Activated T-helper 1 cell treated with anti-CD3 and anti-CD28 coated beads, Interleukin-12 subunit alpha, Interleukin-12 subunit beta, Interleukin-2, Interleukin-4 antibody, amounts not matched to agents 30 ng/mL and 10 ng/mL and 1 ng/mL, durations not matched to agents 14 hours and 24 hours and 36 hours (primary cell): ENCODE measurements around the gene PLEKHA1. TPM values are rescaled to one million over a fixed set of nuclear protein-coding genes. Genes with fewer than 3 reads are reported as not detected.

ENCODE experiments used
- DNase-seq: peaks from one replicate; pipeline ENCODE4 v3.0.0; 2021; ENCODE audit warnings: low spot score
- H3K27ac Mint-ChIP-seq: one replicate; pipeline ENCODE4 v1.8.0; 2021; ENCODE audit warnings: mild to moderate bottlenecking, mixed read lengths
- H3K27me3 Mint-ChIP-seq: one replicate; pipeline ENCODE4 v1.8.0; 2022; ENCODE audit warnings: mild to moderate bottlenecking, moderate library complexity, mixed read lengths; ENCODE audit not compliant: insufficient read depth
- H3K36me3 Mint-ChIP-seq: one replicate; pipeline ENCODE4 v1.8.0; 2021; ENCODE audit warnings: low read depth, mixed read lengths
- H3K4me1 Mint-ChIP-seq: one replicate; pipeline ENCODE4 v1.8.0; 2021; ENCODE audit warnings: low read depth, mixed read lengths
- H3K4me3 Mint-ChIP-seq: one replicate; pipeline ENCODE4 v1.8.0; 2021; ENCODE audit warnings: mild to moderate bottlenecking, moderate library complexity, mixed read lengths
- H3K9me3 Mint-ChIP-seq: one replicate; pipeline ENCODE4 v1.8.0; 2021; ENCODE audit warnings: mixed read lengths
- intact Hi-C: fragments of 100-400 bp; cut with micrococcal nuclease; formaldehyde crosslinking; loops from one replicate; pipeline ENCODE4 v1.15.1; 2024
- total RNA-seq: library from RNA; stranded (reverse); gene quantifications from 2 replicates; pipeline ENCODE4 v1.2.3, GENCODE V29; 2022

PLEKHA1 gene
- total RNA-seq, 1 donor from 2014 or later: 4.1 TPM

DNA sequence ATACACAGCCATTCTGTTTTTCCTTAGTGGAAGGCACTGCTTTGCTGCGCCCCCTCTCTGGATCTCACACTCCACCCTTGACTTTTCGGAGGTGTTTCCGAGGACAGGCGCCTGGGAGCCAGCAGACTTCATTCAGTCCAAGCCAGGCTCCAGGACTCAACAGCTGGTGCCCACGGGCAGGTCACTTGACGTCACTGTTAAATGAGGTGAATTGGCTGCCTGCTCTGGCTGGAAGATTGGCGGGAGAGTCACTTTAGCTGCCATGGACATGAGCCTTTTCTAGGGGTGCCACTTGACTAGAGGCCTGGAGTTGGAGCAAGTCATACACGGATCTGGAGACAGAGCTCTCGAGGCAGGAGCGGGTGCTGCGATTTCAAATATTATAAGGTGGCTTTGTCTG is 90.1 kb downstream of the PLEKHA1 start:
- Mint-ChIP-seq H3K27me3 (peaks cover 47% of the 10 kb centered on the region), H3K4me3 (no peak overlapping the region), H3K9me3 (no peaks in the 10 kb centered on the region), H3K27ac (no peak overlapping the region), H3K36me3 (no peaks in the 10 kb centered on the region), H3K4me1 (peaks cover 5% of the 10 kb centered on the region)
- DNase-seq: no peak
- intact Hi-C loops: loop anchor here (10.0 kb wide), 1 partner anchor 670 kb away; the partner anchor contains the start of gene HMX3

GRCh38 chr10:122465401-122466040 is 91.0 kb downstream of the PLEKHA1 start:
- no peaks in the 10 kb centered on the region for H3K36me3 Mint-ChIP-seq

DNA sequence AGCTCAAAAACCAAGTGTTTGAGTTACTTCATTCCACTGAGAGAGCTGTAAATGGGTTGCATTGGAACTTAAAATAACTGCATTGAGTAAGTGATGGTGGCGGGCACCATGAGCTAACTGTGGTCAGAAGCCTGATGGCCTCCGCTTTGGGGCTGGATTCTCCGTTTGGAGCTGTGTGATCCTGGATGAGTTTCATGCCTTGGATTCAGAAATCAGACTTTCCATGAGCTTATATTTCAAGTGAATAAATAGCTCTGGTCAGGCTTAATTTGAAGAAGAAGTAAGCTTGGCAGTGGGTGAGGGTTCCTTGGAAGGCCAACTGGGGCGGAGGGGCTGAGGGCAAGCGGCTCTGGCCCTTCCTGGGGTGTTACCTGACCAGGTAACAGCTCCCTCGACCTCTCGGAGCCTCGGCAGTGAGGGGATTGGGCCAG is 92.5 kb downstream of the PLEKHA1 start:
- Mint-ChIP-seq H3K27ac (no peak overlapping the region), H3K9me3 (no peaks in the 10 kb centered on the region), H3K4me1 (peaks cover 5% of the 10 kb centered on the region), H3K27me3 (peaks cover 46% of the 10 kb centered on the region), H3K36me3 (no peaks in the 10 kb centered on the region), H3K4me3 (no peak overlapping the region)
- no peak for DNase-seq
- intact Hi-C loops: loop anchor here (10.0 kb wide), 1 partner anchor 668 kb away; the partner anchor contains the start of gene HMX3

More at GRCh38 chr10:122465401-122466040, 91.0 kb downstream of the PLEKHA1 start:
- intact Hi-C loops: loop anchor here (10.0 kb wide), 1 partner anchor 669 kb away; the partner anchor contains the start of gene HMX3
- no peak overlapping the region for H3K27ac Mint-ChIP-seq
- no peaks in the 10 kb centered on the region for H3K9me3 Mint-ChIP-seq
- no peak for DNase-seq
- H3K27me3 Mint-ChIP-seq: peaks cover 46% of the 10 kb centered on the region
- H3K4me1 Mint-ChIP-seq: peaks cover 5% of the 10 kb centered on the region
- no peak overlapping the region for H3K4me3 Mint-ChIP-seq

- no peak for DNase-seq
- Mint-ChIP-seq H3K36me3 (no peaks in the 10 kb centered on the region), H3K4me3 (no peak overlapping the region), H3K4me1 (peaks cover 2% of the 10 kb centered on the region), H3K9me3 (no peaks in the 10 kb centered on the region), H3K27ac (no peak overlapping the region), H3K27me3 (peaks cover 38% of the 10 kb centered on the region)
- intact Hi-C loops: loop anchor here (10.0 kb wide), 1 partner anchor 667 kb away; the partner anchor contains the start of gene HMX3
Measured at GRCh38 chr10:122467701-122468100, 93.2 kb downstream of the PLEKHA1 start.

DNA sequence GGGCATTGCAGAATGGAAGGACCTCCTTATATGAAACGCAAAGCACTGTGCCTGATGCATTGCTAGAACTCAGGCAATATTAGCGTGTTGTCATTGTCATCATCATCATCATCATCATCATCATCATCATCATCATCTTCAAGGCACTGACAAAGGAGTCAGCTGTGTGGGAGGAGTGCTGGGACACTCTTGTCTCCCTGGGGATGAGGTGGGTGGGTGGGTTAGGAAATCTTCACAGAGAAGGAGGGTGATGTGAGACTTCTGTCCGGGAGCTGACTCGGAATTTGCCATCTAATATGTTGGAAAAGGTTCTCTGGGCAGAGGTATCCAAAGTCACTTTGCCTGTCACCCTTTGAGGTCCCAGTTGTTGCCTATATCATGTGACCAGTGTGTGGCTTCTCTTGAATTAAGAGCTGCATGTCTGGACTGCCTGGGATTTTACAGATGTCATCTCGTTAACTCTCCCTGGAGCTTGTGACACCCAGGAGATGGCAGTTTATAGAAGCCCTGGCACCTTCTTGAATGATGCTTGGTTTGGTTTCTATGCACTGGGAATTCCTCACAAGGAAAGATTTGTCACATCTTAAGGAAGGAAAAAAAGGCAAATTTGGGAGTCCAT is 93.9 kb downstream of the PLEKHA1 start:
- intact Hi-C loops: loop anchor here (10.0 kb wide), 1 partner anchor 666 kb away; the partner anchor contains the start of gene HMX3
- no peaks in the 10 kb centered on the region for H3K36me3 Mint-ChIP-seq
- no peaks in the 10 kb centered on the region for H3K9me3 Mint-ChIP-seq
- H3K4me1 Mint-ChIP-seq: no peaks in the 10 kb centered on the region
- DNase-seq: no peak
- H3K4me3 Mint-ChIP-seq: no peak overlapping the region
- peaks cover 35% of the 10 kb centered on the region for H3K27me3 Mint-ChIP-seq
- H3K27ac Mint-ChIP-seq: no peak overlapping the region

GRCh38 chr10:122468926-122469781 is 94.6 kb downstream of the PLEKHA1 start:
- H3K4me1 Mint-ChIP-seq: no peaks in the 10 kb centered on the region
- H3K27me3 Mint-ChIP-seq: peaks cover 36% of the 10 kb centered on the region
- H3K4me3 Mint-ChIP-seq: no peak overlapping the region
- intact Hi-C loops: loop anchor here (10.0 kb wide), 1 partner anchor 666 kb away; the partner anchor contains the start of gene HMX3
- no peak for DNase-seq
- no peaks in the 10 kb centered on the region for H3K9me3 Mint-ChIP-seq
- H3K36me3 Mint-ChIP-seq: no peaks in the 10 kb centered on the region
- H3K27ac Mint-ChIP-seq: no peak overlapping the region

DNA sequence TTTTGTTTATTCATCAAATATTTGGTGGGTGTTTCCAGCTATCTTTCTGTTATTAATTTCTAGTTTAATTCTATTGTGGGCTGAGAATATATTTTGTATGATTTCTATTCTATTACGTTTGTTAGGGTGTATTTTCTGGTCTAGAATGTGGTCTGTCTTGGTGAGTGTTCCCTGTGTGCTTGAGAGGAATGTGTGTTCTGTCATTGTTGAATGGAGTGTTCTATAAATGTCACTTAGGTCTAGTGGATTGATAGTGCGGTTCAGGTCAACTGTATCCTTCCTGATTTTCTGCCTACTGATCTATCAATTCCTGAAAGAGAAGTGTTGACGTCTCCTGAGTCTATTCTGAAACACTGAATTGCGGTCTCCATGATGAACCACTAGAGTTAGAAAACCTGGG is 95.3 kb downstream of the PLEKHA1 start:
- H3K27ac Mint-ChIP-seq: no peak overlapping the region
- peaks cover 35% of the 10 kb centered on the region for H3K27me3 Mint-ChIP-seq
- no peaks in the 10 kb centered on the region for H3K9me3 Mint-ChIP-seq
- no peak for DNase-seq
- intact Hi-C loops: loop anchor here (10.0 kb wide), 1 partner anchor 665 kb away; the partner anchor contains the start of gene HMX3
- no peak overlapping the region for H3K4me3 Mint-ChIP-seq
- H3K36me3 Mint-ChIP-seq: no peaks in the 10 kb centered on the region
- no peaks in the 10 kb centered on the region for H3K4me1 Mint-ChIP-seq

GRCh38 chr10:122471531-122472177 is 97.1 kb downstream of the PLEKHA1 start:
- DNase-seq: no peak
- Mint-ChIP-seq H3K4me3 (no peak overlapping the region), H3K4me1 (no peaks in the 10 kb centered on the region), H3K27me3 (peaks cover 34% of the 10 kb centered on the region), H3K9me3 (no peaks in the 10 kb centered on the region), H3K36me3 (no peaks in the 10 kb centered on the region), H3K27ac (no peak overlapping the region)
- intact Hi-C loops: no loop called here

DNA sequence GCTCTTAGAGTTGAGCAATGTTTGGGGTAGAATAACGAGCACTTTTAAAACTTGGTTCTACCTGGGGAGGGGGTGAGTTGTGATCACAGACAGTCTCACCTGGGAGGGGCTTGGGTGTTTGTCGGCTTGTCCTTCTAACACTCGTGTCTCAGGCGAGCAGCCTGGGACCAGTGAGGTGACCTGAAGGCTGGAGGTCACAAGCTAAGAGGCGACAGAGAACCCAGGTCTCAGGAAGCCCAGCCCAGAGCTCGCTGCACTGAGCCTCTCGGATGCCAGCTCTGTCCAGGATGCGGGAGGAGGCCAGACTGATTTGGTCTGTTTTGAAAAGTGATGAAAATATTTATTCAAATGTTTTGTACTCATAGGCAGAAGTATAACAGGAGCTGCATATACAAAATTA is 98.6 kb downstream of the PLEKHA1 start:
- intact Hi-C loops: no loop called here
- no peak for DNase-seq
- Mint-ChIP-seq H3K4me3 (no peak overlapping the region), H3K4me1 (no peaks in the 10 kb centered on the region), H3K9me3 (no peaks in the 10 kb centered on the region), H3K27ac (no peak overlapping the region), H3K36me3 (no peaks in the 10 kb centered on the region), H3K27me3 (peaks cover 29% of the 10 kb centered on the region)

DNA sequence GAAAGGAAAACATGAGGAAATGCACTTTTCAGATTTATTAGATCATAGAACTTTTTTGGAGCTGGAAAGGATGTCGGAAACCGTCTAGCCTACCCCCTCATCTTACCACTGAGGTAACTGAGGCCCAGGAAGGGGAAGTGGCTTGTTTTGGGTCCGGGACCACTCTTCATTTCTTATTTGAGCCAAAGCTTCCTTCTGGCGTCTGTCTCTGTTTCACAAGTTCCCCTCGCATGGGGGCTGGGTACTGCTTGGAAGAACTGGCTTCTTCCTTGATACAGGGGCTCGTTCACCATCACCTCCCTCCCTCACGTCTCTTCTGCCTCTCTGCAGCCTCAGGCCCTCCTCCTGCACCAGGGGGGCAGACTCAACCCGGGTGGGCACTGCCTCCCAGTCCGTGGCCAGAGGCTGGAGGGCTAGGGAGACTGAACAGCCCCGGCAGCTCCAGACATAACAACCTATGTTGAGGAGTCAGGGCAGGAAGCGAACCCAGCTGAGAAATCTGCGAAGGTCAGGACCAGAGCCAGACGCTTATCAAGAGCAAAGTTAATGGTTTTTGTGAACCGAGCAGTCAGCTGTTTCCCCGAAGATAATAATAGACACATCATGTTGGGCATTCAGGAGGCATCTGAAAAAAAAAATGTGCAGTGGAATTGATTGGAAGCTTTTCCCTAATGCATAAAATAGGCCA is 99.8 kb downstream of the PLEKHA1 start:
- peaks cover 29% of the 10 kb centered on the region for H3K27me3 Mint-ChIP-seq
- H3K4me3 Mint-ChIP-seq: no peak overlapping the region
- DNase-seq: no peak
- intact Hi-C loops: no loop called here
- H3K36me3 Mint-ChIP-seq: no peaks in the 10 kb centered on the region
- H3K4me1 Mint-ChIP-seq: no peaks in the 10 kb centered on the region
- H3K9me3 Mint-ChIP-seq: no peaks in the 10 kb centered on the region
- H3K27ac Mint-ChIP-seq: no peak overlapping the region

DNA sequence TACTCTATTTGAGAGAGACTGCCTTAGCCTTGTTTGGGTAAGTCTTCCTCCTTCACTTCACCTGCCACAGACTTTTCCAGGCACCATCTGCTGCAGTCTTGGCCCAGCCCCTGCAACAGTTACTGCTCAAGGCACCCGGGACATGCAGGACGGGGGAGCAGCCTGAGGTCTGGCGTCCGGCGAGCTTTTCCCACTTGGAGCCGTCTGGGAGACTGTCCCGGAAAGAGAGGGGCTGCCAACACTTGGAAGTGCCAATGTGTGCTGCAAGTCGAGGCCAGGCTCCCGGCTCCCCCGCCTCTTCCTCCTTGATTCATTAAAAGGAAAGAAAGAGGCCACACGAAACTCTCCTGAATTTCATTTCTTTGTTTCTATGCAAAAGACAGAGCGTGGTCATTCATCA is 100.6 kb downstream of the PLEKHA1 start:
- no peak overlapping the region for H3K4me3 Mint-ChIP-seq
- no peak for DNase-seq
- intact Hi-C loops: no loop called here

More for the DNA sequence above, 100.6 kb downstream of the PLEKHA1 start:
- no peaks in the 10 kb centered on the region for H3K9me3 Mint-ChIP-seq
- no peaks in the 10 kb centered on the region for H3K4me1 Mint-ChIP-seq
- H3K27me3 Mint-ChIP-seq: peaks cover 24% of the 10 kb centered on the region
- no peak overlapping the region for H3K27ac Mint-ChIP-seq
- H3K36me3 Mint-ChIP-seq: no peaks in the 10 kb centered on the region
